GM18861 (cell line): ENCODE data around the gene CLEC3B.

Experiments
- ATAC-seq: cut with Tn5 transposase; IDR thresholded peaks from one replicate; pipeline ENCODE4 v1.9.1; 2021; ENCODE audit not compliant: unreplicated experiment

CLEC3B gene

GRCh38 chr3:45003406-45003805 lies 22.7 kb upstream of the CLEC3B start:
- ATAC-seq: no peak

- no peak for ATAC-seq
Measured at GRCh38 chr3:45003859-45004258, 22.2 kb upstream of the CLEC3B start.

- ATAC-seq: no peak
Measured at GRCh38 chr3:45007091-45007490, 19.0 kb upstream of the CLEC3B start.

GRCh38 chr3:45008117-45008516 lies 18.0 kb upstream of the CLEC3B start:
- no peak for ATAC-seq

DNA sequence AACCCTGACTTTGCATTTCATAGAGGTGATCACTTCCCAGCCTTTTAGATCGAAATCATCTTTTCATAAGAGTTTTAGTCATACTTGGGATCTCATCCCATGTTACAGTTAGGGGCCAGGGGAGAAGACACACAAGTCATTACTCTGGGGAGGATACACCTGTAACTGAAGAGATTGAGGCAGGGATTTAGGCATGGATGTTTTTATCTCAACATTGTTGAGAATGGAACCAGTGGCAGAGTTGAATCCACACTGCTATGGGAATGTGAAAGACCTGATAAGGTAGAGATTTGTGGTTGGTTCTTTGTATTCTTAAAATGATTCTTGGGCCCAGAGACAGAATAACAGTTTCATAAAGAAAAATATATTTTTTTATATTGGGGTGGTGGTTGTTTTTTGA lies 16.2 kb upstream of the CLEC3B start:
- no peak for ATAC-seq

- no peak for ATAC-seq
Measured at GRCh38 chr3:45010811-45011333, 15.2 kb upstream of the CLEC3B start.

- peak; percentile 70 for ATAC-seq
Measured at GRCh38 chr3:45011756-45012508, 14.2 kb upstream of the CLEC3B start.

- no peak for ATAC-seq
Measured at GRCh38 chr3:45012577-45012976, 13.5 kb upstream of the CLEC3B start.

GRCh38 chr3:45016916-45017315 lies 9.2 kb upstream of the CLEC3B start:
- no peak for ATAC-seq

DNA sequence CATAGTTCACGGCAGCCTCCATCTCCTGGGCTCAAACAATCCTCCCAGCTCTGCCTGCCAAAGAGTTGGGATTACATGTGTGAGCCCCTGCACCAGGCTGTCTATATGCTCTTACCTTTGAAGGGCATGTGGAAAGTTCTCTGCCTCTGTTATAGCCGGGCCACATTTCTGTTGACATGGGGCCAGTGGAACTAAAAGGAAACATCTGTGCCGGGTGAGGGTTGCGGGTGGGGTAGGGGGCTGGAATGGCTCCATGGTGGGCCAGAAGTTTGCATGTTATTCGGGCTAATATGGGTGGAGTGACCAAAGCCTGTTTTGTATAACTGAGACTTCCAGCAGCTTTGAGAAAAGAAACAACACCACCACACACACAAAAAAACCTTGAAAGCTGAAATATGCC lies 8.3 kb upstream of the CLEC3B start:
- no peak for ATAC-seq

DNA sequence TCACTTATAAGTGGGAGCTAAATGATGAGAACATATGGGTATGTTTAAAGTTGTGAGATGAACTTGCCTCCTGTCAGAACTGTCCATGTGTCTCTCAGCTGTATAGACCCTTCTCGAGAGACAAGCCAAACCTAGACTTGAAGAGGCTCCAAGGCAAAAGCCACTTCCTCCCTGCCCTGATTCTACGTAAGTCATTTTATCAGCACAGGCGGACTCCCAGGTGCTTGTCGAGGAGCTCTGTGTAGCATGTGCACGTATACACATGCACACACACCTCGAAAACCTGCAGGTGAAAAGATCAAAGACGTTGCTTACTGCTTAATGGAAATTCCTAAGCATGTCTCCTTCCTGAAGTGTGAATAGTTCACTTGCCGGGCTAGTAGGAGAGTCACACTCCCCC lies 5.6 kb upstream of the CLEC3B start:
- no peak for ATAC-seq

- no peak for ATAC-seq
Measured at GRCh38 chr3:45021524-45022297, 4.4 kb upstream of the CLEC3B start.

- no peak for ATAC-seq
Measured at GRCh38 chr3:45023675-45024074, 2.4 kb upstream of the CLEC3B start.

DNA sequence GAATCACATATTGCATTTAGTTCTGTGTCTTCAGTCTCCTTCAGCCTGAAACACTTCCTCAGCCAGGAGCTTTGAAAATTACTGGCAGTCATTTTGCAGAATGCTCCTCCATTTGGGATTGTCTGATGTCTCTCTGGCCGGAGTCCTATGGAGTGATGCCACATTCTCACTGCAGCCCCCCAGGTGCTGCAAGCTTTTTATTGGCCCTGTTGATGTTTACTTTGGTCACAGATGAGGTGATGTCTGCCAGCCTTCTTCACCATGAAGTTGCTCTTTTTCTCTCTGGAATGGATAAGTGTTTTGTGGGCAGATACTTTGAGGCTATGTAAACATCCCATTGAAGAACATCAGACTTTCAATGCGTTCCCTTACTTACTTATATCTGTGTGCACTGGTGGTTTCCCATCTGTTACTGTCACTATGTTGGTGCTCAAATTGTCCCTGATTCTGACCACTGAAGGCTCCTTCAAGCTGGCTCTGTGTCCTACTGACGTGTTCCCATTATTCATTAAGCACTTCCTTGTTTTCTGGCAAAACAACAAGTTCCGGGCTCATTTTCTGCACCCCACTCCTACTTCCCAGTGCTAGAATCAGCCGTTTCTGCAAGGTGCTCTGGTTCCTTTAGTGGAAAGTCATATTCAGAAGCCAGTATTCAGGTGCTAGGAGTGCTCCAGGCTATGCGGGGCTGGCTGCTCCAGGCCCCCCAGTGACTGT lies 1.4 kb upstream of the CLEC3B start:
- no peak for ATAC-seq

GRCh38 chr3:45026957-45027356 lies 854 bp downstream of the CLEC3B start:
- ATAC-seq: no peak

DNA sequence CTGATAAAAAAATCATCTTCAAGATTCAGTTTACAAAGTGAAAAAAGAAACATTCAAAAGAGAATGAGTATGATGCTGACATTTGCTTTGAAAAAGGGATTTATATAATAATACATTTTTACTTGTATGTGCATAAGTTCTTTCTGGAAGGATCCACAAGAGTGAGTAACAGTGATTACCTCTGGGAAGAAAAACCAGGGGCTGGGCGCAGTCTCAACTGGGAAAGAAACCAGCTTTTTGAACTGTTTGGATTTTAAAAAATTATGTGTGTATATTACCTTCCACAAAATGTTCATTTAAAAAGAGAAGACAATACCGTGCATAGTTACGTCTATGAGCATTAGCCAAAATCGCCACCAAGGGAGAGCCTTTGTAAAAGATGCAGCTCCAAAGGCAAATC lies 1.3 kb downstream of the CLEC3B start:
- no peak for ATAC-seq

- no peak for ATAC-seq
Measured at GRCh38 chr3:45029216-45029615, 3.1 kb downstream of the CLEC3B start.

DNA sequence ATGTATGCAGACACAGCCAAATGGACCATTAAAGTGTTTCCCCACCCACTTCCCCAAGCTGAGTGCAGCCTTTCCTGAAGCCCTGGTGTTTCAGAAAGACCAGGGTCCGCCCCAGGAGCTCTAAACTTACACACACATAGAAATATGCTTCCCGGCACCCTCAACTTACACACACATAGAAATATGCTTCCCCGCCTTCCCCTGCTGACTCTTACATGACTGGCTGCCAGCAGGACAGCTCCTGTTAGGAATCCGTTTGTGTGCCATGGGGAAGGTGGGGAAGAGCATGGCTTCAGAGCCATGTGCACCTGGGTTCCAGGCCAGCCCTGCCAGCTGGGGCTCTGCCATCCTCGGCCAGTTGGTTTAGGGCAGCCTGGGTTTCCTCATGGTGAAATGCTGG lies 3.6 kb downstream of the CLEC3B start:
- no peak for ATAC-seq

GRCh38 chr3:45031531-45031930 lies 5.4 kb downstream of the CLEC3B start:
- no peak for ATAC-seq

DNA sequence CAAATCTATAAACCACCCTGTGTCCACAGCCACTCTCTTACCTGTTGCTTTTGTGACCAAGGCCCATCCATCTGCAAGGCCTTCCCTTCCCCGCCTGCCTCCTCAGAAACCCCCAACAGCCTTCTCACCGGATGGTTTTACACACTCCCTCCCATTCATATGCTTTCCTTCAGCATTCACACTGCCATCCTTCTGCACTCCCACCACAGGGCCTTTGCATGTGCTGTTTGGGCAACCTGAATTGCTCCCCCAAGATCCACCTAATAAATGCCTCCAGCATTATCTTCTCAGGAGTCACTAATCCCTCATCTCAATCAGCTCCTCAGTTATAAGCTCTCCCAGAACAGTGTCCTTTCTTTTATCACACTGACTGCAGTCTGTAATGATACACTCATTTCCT lies 6.0 kb downstream of the CLEC3B start:
- ATAC-seq: no peak

DNA sequence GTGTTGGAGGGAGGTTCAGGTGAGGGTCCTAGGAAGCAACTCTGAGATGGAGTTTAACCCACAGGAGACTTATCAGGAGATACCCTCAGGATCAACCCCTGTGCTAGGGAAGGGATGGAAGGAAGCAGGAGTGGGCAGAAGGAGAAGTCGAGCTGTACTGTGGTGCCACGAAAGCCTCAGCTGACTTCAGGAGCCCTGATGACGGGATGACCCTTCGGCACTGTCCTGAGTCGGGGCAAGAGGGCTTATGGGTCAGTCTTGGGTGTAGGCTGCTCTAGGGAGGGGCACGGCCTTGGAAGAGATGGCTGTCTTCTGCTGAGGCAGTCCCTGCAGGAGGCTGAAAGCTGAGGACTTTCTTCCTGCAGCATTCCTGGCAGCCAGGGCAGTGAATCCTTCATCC lies 7.7 kb downstream of the CLEC3B start:
- ATAC-seq: no peak
